Measurements from ENCODE around the gene STRAP.

DNA sequence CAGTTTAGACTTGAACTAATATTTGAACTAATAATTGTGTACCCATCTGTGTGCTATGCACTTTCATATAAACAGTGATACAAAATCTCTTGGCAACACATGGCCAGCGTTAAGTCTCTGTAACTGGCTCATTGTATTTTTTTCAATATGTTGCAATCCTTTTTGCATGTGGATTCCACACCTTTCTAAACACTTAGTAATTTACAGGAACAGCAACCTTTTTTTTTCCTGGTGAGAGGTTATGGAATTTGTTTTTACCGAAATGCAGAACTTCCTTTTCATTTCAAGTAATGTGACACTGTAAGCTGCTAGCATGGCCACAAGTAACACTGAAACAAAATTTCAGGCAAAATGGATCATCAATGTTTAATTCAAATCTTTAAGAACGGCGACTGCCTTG, 47.6 kb upstream of the STRAP start:
- no peak for TF ChIP-seq POLR2AphosphoS5 (IDR thresholded peaks at IDR 0.05; ENCODE audit: borderline replicate concordance, low read depth, low read length)
- TF ChIP-seq EZH2 (IDR thresholded peaks at IDR 0.05), result no peak
- no peak for TF ChIP-seq FOXP2 (optimal IDR thresholded peaks at IDR 0.05; ENCODE audit: control extremely low read depth, extremely low read length, insufficient read depth)

Data from SK-N-MC (cell line).